HL-60/S4 (cell line): Measurements from ENCODE around the gene TCF7L2.

ENCODE experiments used
- in situ Hi-C: fragments of 300-500 bp; cut with MboI; formaldehyde crosslinking; loops from 2 replicates; pipeline ENCODE4 v1.14.3; 2022; ENCODE audit warnings: low sequenced_read_pairs

TCF7L2 gene

GRCh38 chr10:113138937-113139585, 189.0 kb downstream of the TCF7L2 start:
- in situ Hi-C loops = no loop called here

DNA sequence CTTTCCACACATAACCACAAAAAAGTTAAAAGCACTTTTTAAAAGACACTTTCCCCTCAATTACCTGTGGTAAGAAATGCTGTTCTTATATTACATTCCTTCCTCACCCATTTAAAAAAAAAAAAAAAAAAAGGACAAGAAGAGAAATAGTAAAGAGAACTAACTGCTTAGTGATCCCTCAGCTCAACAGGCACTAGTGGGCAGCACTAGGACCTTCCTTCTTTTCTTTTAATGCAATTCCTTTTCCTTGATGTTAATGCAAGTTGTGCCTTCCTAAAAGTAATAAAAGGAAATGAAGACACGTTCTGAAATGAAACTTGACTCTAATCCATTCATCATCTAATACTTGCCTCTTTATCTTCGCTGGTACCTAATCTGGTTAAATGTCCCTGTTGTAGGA, 189.7 kb downstream of the TCF7L2 start:
- in situ Hi-C loops = no loop called here

DNA sequence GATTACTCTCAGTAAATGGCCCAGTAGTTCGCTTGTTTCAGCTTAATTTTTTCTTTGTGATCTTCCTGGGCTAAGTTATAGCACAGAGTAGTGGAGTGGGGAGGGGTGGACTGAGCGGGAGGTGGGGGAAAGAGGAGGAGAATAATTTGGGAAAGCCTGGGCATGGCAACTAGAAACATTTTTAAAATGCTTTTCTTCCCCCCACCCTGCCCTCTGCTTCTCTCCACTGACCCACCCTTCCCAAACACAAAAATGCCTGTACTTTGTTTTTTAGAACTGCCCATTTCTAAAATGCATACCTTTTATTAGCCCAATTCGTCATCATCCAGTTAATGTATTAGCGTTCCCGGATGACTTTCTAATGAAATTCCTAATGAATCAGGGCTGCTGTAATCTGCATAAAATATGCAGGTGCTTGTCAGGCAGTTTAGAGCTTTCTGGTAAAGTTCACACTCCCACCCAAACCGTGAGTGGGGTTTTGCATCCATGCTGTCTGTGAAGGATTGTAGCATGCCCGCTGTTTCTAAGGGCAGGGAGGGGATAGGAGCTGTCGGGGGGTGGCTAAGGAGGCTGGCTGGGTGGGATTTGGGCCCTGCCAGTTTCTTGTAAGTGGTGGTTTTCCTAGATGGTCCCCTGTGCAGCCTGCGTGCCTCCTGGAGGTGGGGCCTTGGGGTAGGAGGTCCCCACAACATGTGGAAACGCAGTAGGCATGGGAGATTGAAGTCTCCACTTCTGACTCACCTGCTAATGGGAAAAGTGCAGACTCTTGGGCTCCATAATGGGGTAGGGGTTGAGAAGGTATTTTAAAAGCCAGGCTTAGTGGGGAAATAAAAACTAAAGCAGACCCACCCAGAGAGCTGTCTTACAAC, 190.3 kb downstream of the TCF7L2 start:
- in situ Hi-C loops = no loop called here

- in situ Hi-C loops = no loop called here
Observed at GRCh38 chr10:113142601-113143362, 192.7 kb downstream of the TCF7L2 start.

- in situ Hi-C loops = no loop called here
Observed at GRCh38 chr10:113144576-113144975, 194.5 kb downstream of the TCF7L2 start.

DNA sequence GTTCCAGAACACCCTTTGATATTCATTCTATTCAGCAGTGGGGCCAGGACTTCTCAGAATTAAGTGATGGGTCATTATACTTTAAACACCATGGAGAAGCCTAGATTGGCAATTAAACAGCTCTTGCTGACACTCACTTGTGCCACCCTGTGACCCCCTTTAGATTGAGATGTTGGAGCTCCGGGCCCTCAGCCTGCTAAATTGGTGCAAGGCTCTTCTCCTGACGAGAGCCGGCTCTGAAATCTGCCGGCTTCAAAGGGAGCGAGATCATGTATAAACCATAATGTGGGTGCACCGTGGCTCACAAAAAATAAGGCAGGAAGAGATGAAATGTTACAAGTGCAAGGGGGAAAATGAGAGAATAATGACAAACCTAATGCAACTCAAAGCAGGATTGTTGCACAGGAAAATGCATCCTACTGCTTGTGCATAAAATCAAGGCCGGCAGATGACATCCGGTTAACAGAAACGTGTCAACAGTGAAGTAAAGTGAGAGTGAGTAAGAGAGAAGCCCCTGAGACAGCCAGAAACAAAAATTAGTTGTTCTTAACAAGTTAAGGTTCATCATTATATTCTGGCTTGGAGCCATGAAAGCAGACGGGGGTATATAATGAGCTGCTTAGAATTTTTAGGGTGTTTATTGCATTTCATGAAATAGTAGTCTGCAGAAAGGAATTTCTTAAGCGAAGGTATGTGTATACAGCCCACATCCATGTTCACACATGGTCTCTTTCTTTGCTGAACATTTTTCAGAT, 198.2 kb downstream of the TCF7L2 start:
- in situ Hi-C loops = no loop called here

- in situ Hi-C loops = no loop called here
Observed at GRCh38 chr10:113148901-113149300, 198.9 kb downstream of the TCF7L2 start.

DNA sequence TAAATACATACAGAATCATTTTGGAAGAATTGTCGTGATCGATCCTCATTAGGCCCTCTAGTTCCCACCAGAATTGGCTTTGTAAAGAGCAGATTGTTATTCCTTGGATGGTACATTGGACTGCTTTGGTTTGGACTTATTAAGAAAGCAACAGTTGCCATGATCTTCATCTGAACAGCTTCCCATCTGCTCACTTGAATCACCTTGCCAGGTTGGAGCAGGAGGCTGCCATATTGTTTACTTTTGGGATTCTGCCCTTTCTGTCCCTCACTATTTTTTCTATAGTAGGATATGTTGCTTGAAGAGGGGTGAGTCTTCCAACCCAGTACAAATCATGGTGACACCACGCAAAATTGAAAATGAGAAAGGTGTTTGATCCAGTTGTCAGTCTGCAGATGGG, 199.6 kb downstream of the TCF7L2 start:
- in situ Hi-C loops = no loop called here

GRCh38 chr10:113151190-113151666, 201.2 kb downstream of the TCF7L2 start:
- in situ Hi-C loops = no loop called here

- in situ Hi-C loops = no loop called here
Observed at GRCh38 chr10:113153493-113154102, 203.6 kb downstream of the TCF7L2 start.

GRCh38 chr10:113157441-113157840, 207.4 kb downstream of the TCF7L2 start:
- in situ Hi-C loops = no loop called here

- in situ Hi-C loops = no loop called here
Observed at GRCh38 chr10:113158183-113158582, 208.1 kb downstream of the TCF7L2 start.

DNA sequence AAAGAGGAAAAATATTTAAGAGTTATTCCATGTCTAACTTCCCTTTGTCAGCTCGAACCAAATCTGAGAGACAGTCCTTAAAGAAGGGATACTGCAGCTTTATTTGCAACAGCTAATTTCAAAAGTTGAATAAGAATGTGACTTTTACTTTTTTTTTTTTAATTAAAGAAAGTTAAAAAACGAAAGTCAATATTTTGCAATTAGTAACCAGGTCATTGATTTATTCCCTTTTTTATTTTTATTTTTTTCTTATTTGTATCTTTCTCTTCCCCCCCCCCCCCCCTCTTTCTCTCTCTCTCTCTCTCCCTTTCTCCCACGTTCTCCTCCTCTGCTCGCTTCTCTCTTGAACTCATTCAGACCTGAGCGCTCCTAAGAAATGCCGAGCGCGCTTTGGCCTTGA, 209.5 kb downstream of the TCF7L2 start:
- in situ Hi-C loops = no loop called here

DNA sequence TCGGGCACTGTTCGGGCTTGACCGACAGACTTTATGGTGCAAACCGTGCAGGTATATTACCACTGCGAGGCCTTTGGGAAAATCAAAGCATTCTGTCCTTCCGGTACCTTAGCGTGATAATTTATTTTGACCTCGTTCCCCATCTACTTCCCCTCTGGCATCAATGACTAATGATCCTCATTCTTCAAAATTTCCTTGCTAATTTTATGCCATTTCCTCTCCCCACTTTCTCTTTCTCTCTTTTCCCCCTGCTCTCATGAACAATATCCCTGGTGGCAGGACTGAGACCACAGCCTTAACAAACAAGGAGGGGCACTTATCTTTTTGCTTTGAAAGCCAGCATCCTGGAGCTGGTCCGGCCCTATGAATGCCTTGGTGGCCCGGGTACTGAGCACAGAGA, 210.6 kb downstream of the TCF7L2 start:
- in situ Hi-C loops = no loop called here

- in situ Hi-C loops = no loop called here
Observed at GRCh38 chr10:113161066-113161465, 211.0 kb downstream of the TCF7L2 start.

DNA sequence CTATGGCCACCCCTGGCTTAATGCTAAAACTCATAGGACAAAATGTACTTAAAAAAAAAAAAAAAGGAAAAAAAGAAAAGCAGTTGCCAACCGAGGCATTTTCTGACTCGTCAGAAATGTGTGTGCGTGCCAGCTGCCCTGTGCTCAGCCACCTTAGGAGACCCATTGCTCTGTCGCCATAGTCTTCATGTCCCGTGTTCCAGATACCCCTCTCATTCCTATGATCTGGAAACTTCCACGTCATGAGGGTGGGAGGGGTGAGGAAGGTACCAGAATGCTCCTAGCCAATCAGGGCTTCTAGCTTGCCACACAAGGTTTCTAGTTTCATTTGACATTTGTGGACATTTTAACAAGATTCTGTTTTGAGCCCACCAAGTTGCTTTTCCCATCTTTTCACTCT, 212.9 kb downstream of the TCF7L2 start:
- in situ Hi-C loops = no loop called here

GRCh38 chr10:113165673-113166072, 215.6 kb downstream of the TCF7L2 start:
- in situ Hi-C loops = no loop called here

DNA sequence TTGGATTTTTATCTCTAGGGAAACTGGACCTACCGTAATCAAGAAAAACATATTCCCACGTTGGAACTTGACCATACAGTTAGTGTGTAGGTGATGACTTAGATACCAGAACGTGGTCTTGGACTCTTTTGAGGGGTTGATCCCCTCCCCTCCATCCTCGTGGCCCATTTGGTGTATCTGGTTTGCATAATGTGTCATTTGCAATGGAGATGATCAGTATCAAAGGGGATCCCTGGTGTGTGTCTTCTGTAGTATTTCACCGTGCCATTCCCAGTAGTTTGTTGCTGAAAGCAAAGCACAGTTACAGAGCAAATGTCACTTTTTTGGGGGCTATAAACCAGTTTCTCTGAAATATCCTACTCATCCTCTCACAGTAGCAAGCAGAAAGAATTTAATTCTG, 217.7 kb downstream of the TCF7L2 start:
- in situ Hi-C loops = no loop called here

DNA sequence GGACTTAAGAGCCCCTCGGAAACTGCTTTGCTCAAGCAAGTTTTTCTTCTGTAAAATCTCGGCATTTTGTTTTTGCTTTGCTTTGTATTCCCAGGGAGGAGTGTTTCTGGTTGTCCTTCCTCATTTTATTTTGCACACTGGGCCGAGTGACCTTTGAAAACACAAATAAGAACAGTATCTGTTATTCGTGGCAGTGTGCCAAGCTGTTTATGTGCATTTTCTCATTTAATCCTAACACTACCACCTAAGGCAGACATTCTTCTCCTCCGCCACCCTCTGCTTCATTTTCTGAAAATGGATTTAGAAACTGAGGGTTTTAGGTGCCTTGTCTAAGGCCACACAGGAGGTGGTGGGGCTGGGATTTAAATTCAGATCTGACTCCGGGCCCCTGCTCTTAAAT, 218.5 kb downstream of the TCF7L2 start:
- in situ Hi-C loops = no loop called here

DNA sequence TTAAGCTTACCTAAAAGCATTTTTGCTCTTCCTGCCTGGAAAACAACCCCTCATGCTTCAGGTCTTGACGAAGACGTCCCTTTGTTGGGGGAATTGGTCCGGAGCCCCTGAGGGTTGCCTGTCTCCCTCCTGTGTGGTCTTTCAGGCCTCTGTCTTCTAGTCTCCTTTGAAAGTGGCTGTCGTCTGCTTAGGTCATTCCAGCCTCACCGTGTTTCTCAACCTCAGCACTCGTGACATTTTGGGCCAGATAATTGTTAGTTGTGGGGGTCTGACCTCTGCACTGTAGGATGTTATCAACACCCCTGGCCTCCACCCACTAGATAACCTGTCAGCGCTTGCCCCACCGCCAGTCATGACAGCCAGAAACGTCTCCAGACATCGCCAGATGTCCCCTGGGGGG, 219.1 kb downstream of the TCF7L2 start:
- in situ Hi-C loops = no loop called here
